Measurements from ENCODE around the gene SOX6.
"Not testable (repeated sequence)": the region's sequence is repeated elsewhere in the genome, so short reads cannot be mapped to it uniquely, and the experiment has no call there.

The SOX6 gene

DNA sequence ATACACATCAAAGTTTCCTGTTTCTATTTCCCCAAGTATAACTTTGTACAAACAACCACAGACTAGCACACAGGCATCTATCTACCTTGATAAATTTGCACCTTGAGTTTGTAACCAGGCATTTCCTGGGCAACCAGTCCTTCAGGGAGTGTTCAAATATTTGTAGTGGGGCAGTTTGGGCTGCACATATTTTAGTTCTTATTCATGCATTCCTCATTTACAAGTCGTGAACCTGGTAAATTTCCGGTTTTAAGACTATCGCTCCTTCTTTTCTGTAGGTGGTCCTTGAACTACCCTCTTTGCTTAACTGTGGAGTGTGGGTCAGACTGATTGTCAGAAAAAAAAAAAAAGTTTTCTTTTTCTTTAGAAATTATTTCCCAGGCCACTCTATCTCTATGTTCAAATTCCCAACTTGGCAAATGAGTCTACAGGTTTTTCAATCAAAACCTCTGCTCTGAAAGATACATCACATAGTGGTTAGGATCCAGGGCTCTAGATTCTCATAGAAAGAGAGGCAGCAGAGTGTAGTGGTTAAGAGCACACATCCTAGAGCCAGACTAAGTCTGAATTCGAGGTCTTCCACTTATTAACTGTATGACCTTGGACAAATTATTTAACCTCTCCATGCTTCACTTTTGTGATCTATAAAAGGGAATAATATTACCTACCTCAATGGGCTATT lies 201.5 kb downstream of the SOX6 start:
- FAIRE-seq (no peak), DNase-seq (ENCODE audit: low spot score) (peak; percentile 8)

DNA sequence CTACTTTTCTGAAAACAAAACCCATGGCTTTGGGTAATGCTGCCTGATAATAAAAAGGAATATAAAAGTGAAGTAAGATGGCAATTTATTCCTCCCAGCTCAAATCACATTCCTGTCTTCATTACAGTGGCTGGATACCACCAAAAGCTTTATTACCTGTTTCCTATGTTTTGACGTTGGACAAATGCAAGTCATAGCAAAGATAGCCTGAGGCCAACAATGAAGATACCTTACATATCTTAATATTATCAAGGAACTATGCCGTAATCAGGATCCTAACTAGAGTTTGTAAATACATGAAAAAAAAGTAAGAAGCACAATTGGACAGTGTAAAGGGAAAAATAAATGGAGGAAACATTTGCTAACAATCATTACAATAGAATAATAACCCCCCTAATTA lies 202.4 kb downstream of the SOX6 start:
- DNase-seq (ENCODE audit: low spot score) (no peak), FAIRE-seq (no peak)

DNA sequence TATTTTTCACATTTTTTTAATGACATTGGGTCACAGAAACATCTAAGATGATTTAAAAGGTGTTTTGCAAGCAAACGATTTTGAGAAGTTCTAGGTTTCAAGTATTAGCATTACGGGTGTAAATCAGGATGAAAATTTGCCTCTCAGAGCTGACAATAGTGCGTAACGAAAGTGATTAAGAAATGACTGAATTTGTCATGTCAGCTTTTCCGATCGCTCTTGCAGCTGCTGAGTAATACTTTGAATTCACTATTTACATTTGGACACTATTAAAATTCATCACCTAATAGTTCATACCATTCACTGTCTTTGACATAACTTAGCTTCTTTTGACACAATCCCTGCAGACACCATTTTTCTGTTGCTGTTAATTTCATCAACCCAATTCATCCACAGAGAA lies 205.2 kb downstream of the SOX6 start:
- DNase-seq (ENCODE audit: low spot score) = no peak
- FAIRE-seq = no peak

DNA sequence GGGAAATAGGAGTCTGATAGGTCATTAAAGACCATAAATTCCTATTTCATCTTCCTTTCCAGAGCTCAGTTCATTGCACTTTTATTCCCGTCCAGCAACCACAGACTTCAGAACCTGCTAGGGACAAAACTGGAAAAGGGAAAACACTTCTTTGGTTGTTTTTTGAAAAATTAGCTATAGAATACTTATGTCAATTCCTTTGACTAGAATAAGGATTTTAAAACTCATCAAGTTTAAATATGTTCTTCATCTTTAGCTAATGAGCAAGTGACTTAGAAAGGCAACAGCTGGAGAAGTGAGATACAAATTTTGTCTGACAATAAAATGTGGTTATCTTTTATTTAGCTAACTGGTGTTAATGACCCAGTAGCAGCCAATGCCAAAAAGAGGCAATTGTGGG lies 206.9 kb downstream of the SOX6 start:
- no peak for DNase-seq (ENCODE audit: low spot score)
- FAIRE-seq = no peak

DNA sequence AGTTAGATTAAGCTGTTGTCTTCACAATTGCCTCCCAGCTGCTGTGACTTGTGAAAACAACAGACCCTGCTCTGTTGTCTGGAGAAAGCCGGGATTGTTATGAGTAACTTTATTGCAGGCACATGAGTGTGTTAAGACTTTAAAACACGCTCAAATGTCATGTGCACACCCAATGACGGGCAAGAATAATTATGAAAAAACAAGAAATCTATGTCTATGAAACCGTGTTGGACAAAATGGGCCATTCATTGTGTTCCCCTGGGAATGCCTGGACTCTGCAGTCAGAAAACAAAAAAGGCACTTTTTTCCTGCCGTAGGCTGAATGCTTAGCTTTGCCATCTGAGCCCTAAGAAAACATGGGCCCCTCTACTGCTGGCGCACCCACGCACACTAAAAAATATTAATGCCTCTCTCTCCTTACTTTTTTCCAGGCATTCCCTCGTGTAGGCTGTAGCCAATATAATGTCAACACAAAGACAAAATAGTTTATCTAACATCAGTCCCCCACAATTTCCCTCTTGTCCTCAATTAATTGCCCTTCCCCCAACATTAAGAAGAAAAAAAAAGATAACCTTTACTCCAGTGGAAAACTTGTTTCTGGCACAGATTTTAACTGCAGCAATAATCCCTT lies 207.9 kb downstream of the SOX6 start:
- DNase-seq (ENCODE audit: low spot score) (no peak), FAIRE-seq (no peak)

DNA sequence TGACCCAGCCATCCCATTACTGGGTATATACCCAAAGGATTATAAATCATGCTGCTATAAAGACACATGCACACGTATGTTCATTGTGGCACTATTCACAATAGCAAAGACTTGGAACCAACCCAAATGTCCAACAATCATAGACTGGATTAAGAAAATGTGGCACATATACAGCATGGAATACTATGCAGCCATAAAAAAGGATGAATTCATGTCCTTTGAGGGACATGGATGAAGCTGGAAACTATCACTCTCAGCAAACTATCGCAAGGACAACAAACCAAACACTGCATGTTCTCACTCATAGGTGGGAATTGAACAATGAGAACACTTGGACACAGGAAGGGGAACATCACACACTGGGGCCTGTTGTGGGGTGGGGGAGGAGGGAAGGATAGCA lies 209.4 kb downstream of the SOX6 start:
- FAIRE-seq; DNase-seq (ENCODE audit: low spot score): not testable (repeated sequence)

DNA sequence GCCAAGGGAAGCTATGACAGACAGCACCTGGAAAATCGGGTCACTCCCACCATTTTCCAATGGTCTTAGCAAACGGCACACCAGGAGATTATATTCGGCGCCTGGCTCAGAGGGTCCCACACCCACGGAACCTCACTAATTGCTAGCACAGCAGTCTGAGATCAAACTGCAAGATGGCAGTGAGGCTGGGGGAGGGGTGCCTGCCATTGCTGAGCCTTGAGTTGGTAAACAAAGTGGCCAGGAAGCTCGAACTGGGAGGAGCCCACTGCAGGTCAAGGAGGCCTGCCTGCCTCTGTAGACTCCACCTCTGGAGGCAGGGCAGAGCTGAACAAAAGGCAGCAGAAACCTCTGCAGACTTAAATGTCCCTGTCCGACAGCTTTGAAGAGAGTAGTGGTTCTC lies 214.7 kb downstream of the SOX6 start:
- DNase-seq (ENCODE audit: low spot score); FAIRE-seq: not testable (repeated sequence)

DNA sequence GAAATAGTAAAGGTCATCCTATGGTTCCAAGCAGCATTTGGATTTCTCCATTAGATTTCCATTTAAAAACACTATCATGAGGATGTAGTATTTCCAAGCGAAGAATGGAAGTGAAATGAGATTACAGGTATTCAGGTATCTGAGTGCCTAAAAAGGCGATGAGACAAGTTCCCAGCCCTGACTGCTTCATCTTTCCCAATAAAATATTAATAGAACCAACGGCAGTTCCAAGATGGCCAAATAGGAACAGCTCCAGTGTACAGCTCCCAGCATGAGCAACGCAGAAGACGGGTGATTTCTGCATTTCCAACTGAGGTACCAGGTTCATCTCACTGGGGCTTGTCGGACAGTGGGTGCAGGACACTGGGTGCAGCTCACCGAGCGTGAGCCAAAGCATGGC lies 215.2 kb downstream of the SOX6 start:
- not testable (repeated sequence) for FAIRE-seq

DNA sequence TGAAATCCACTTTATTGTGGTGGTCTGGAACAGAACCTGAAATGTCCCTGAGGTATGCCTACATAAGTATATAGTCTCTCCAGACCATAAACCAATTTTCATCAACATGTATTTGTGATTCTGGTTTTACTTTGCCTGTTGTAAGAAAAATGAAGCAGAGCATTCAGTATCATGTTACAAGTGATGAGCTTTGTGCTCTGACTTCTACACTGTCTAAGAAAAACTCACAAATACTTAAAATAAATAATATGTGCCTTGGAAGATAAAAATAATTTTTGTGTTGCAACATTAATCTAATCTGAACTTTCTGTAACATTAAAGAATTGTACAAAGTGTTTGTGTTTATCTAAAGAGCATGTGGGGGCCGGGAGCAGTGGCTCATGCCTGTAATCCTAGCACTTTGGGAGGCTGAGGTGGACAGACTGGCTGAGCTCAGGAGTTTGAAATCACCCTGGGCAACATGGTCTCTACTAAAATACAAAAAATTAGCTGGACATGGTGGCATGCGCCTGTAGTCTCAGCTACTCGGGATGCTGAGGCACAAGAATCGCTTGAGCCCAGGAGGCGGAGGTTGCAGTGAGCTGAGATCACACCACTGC lies 219.5 kb downstream of the SOX6 start:
- no peak for DNase-seq (ENCODE audit: low spot score)
- no peak for FAIRE-seq

More for the DNA sequence above, 215.2 kb downstream of the SOX6 start:
- not testable (repeated sequence) for DNase-seq (ENCODE audit: low spot score)

DNA sequence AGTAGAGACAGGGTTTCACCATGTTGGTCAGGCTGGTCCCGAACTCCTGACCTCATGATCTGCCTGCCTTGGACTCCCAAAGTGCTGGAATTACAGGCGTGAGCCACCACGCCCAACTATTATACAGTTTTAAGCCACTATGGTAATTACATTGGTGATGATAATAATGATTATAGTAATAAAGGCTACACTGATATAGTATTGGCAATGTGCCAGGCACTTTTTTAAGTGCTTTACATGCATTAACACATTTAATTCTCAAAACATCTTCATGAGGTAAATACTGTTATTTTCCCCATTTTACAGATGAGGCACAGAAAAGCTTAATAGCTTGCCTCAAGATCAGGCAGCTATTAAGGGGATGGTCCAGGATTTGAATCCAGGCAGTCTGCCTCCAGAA lies 222.5 kb downstream of the SOX6 start:
- no peak for FAIRE-seq

DNA sequence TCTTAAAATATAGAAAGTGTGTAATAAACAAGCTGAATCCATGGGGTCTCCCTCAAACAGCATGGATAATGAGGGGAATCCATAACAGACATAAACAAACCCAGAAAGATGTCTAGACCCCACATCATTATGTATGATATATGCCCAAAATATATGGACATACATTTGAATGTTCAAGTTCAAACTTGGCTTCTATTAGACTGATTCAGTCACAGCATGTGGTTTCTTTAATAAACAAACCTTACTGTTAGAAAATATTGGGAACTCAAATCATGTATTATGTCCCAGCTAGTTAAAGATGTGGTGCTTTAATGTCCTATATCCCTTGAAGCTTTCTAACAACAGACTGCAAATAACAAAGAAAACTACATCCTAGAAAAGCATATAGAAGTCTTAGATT lies 228.6 kb downstream of the SOX6 start:
- DNase-seq (ENCODE audit: low spot score) = no peak
- FAIRE-seq = no peak

More for the DNA sequence above, 222.5 kb downstream of the SOX6 start:
- DNase-seq (ENCODE audit: low spot score) = no peak

DNA sequence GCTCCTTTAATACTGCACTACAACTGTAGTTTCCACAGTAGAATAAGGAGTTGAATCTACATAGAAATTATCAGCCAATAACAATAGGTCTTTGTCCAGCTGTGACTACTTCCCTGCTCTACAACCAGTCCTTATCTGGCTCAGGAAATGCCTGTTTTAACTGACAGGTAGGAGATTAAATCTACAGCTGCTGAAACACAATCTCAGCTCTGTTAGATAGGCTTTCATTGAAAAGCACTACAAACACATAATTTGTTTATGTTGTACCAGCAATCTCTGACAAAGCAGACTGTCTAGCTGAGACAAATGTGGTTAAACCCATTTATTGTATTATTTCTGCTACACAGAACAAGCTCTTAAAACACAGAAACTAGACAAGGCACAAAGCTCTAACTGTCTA lies 230.0 kb downstream of the SOX6 start:
- DNase-seq (ENCODE audit: low spot score) = no peak
- FAIRE-seq = no peak

DNA sequence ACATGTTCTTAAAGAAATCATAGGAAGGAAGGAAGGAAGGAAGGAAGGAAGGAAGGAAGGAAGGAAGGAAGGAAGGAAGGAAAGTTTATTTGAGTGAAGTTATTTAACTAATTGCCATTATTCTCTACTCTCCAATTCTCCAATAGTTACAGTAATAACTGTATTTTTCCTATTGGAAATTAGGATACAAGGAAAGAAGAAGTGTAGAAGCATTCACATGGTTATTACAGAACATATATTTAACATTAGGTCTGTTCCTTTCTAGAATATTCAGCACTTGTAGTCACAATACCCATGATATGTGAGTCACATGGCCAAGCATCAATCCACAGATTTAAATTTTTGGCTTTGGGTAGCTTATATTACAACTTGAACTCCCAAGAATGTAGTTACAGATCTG lies 230.6 kb downstream of the SOX6 start:
- DNase-seq (ENCODE audit: low spot score) = no peak
- FAIRE-seq = no peak

DNA sequence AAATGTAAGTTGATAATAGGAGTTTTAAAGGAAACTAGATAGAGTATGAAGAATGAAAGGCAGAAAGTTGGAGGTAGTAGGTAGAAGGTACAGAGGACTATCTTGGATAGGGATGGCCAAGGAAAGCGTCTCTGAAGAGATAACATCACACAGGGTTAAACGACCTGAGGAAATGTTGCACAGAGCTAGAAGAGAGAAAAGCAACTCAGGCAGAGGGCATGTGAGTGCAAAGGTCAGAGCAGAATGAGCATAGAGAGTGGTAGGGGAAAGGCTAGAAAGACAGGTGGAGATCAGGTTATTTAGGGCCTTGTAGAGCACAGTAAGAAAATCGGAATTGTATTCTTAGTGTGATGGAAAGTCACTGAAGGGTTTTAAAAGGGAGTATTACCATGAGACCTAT lies 232.0 kb downstream of the SOX6 start:
- FAIRE-seq = no peak
- DNase-seq (ENCODE audit: low spot score) = no peak

DNA sequence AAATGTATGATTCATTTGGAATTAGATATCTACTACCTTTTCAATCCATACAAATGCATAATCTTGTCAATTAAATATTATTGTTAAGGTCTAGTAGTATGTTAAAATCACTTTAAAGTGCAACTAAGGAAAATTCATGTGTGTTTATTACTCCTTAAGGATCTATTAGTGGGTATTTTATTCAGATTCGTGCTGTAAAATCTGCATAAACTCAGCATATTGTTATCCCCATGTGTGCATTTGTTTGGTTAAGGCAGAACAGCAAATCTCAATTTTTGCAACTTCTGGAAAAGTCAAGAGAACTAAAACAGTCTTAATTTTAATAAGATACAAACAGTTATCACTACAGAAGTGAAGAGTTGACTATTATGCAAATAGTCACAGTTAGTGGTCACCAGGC lies 234.5 kb downstream of the SOX6 start:
- FAIRE-seq = no peak
- no peak for DNase-seq (ENCODE audit: low spot score)

DNA sequence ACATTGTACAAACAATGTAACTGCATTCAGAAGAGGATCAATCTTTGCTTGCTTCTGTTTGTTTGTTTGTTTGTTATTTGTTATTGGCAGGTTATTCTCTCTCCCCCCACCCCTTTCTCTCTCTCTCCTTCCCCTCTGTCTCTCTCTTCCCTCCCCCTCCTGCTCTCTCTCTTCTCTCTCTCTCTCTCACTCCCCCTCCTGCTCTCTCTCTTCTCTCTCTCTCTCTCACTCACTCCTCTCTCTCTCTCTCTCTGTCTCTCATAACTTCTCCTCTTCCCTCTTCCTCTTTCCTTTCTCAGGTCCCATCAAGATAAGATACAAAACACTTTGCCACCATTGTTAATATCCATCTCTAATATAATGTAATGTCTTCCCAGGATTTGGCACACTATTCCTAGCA lies 236.3 kb downstream of the SOX6 start:
- FAIRE-seq (no peak), DNase-seq (ENCODE audit: low spot score) (no peak)

DNA sequence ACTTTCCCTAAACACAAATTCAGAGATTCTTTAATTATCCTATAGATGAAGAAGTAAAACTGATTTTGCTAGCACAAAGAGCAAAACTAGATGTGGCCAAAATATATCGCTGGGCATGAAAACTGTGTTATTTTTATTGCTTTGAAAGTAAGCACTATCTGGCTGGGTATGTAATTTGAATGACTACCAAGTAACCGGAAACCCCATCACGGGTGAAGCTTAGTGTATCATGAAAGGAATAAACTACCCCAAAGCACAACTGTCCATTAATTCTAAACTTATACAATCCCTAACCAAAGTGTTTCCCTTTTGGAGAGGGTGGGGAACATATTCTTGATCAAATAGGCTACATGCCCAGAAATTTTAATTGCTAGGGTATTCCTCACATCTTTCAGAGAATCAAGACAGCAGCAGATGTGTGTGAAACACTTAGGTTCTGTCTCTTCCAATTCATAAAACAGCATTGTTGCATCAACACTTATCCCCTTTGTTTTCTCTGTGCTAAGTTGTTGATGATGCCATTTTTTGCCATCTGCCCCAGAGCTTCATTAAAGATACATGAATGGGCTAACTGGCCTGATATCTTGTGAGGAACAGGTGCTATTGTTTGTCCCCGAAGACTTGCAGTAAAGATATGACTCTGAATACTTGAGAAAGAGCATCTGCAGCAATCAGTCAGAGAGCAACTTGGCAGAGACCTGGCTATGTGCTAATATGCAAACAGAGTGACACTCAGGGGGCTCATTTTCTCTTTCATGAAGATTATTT lies 238.2 kb downstream of the SOX6 start:
- FAIRE-seq (no peak), DNase-seq (ENCODE audit: low spot score) (no peak)

DNA sequence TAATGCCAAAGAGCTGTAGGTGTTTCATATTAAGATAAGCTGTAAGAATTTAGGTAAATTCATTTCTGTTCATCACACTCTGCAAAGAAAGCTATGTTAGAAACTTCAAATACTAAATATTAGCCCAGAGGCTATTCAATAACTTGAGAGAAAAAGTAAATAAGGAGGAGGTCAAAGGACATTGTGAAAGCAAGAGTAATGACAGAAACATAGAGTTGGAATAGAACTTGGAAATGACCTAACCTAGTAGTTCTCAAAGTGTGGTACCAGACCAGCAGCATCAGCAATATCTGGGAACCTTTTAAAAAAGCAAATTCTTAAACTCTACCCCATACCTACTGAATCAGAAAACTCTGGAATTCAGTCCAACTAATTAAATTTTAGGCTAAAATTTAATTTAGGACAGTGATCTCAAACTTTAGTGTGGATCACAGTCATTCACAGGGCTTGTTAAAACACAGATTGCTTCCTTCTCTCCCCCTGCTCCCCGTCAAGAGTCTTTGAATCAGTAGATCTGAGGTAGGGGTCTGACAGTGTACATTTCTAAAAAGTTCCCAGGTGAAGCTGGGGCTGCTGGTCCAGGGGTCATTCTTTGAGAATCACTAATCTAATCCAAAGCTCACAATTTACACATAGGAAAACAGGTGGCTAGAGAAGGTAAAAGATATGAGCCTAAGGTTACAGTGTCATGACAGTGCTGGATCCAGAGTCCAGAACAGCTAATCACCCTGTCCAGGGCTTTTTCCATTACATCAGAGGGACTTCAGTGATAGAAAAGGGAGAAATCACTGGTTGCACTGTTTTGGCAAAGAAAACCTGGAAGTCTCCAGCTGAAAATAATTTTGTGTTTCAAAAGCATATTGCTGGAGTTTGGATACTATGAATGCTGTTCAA lies 241.1 kb downstream of the SOX6 start:
- no peak for FAIRE-seq

DNA sequence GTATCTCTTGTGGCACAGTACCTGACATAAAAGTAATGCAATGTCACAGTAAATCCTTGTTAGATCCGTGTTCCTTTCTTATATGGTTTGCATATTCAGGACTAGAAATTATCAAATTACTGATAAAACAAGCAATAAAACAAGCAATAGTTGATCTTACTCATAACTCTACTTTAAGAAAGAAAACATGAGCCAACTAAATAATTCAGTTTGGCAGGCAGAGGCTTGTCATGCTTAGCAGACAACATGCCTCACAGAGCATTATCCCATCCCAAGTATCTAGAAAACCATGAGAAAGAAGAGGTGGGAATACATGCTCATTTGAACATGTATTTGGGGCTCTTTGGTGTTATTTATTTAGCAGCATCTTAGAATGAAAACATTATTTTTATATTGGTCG lies 241.9 kb downstream of the SOX6 start:
- FAIRE-seq = no peak
- no peak for DNase-seq (ENCODE audit: low spot score)

More for the DNA sequence above, 241.1 kb downstream of the SOX6 start:
- no peak for DNase-seq (ENCODE audit: low spot score)

DNA sequence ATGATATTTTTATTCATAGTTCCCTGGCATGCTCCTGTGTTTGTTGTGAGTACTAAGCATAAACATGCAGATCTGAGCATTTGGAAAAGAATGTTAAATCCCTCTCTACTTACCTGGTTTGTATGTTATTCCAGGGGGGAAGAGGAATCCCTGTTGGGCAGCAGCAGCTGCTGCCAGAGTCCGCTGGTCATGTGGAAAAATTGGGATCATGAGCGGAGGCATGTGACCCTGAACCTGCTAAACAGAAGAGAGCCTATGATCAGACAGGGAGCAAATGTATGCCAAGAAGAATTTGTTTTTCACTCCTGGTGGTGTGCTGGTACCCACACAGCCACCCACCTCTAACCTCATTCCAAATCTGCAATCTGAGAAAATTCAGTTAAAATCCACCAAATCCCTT lies 244.7 kb downstream of the SOX6 start:
- DNase-seq (ENCODE audit: low spot score) = no peak

DNA sequence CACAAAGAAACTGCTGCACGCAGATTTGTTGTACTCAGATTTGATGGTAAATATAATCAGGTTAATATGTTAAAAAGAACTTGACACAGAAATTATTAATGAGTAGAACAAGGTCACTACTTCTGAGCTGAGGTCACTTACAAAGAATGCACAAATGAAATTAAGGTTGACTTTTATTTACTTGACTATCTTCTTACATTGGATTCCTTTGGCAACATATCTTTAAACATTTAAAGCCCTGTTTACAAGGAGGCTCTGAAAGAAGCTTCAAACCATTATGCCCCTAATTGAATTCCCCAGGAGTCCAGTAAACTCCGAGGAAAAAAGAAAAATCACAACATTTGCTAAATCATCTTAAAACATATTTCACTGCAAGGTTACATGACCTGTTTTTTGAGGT lies 245.5 kb downstream of the SOX6 start:
- FAIRE-seq (no peak), DNase-seq (ENCODE audit: low spot score) (no peak)

More for the DNA sequence above, 244.7 kb downstream of the SOX6 start:
- FAIRE-seq = no peak
